SK-N-SH (cell line): ENCODE results near the gene SLC13A2. TPM values are rescaled to one million over a fixed set of nuclear protein-coding genes. Genes with fewer than 3 reads are reported as not detected.

ENCODE experiments used
- CTCF ChIA-PET: fragments of 300-600, 350-600 bp; formaldehyde crosslinking; extraction: SDS; loops from one replicate; lab custom pipeline; 2021; lab: Yijun Ruan, JAX
- POLR2A ChIA-PET: fragments of 350-600 bp; sonication (Branson Sonifier 250); formaldehyde crosslinking; extraction: SDS; loops from one replicate; lab custom pipeline; 2020; ENCODE audit warnings: antibody characterized with exemption, inconsistent platforms; lab: Yijun Ruan, JAX
- DNase-seq: peaks from one replicate; pipeline ENCODE4 v3.0.0; 2012
- H2AFZ ChIP-seq: fragments of 200-600 bp; sonication (generic); 2 replicates; pipeline ENCODE4 v1.8.1; 2016; ENCODE audit warnings: antibody characterized with exemption, mild to moderate bottlenecking, low read depth
- H3F3A ChIP-seq: fragments of 200-600 bp; sonication (generic); replicated peaks from 2 replicates; pipeline ENCODE3; 2016; ENCODE audit warnings: antibody characterized with exemption, mild to moderate bottlenecking; ENCODE audit not compliant: insufficient read depth
- H3K27ac ChIP-seq, 2 experiments: fragments of 200-500 bp in 1 of 2; fragments of 200-600 bp in 1 of 2; sonication (Bioruptor generic) in 1 of 2; sonication (generic), shearing (Covaris generic) in 1 of 2; 2 replicates each; pipeline versions ENCODE4 v1.5.1 to v1.6.1; 2014 to 2016; ENCODE audit warnings: low read depth in 2 of 2, inconsistent platforms in 1 of 2, low read length in 1 of 2, mild to moderate bottlenecking in 1 of 2, mixed read lengths in 1 of 2
- H3K27me3 ChIP-seq: fragments of 200-600 bp; sonication (generic), shearing (Covaris generic); 2 replicates; pipeline ENCODE4 v1.6.1; 2016; ENCODE audit warnings: mixed run types; ENCODE audit not compliant: insufficient read depth
- H3K36me3 ChIP-seq, 2 experiments: fragments of 200-500 bp in 1 of 2; fragments of 200-600 bp in 1 of 2; sonication (Bioruptor generic) in 1 of 2; sonication (generic) in 1 of 2; replicated peaks in 1 of 2; 2 replicates each; pipeline versions ENCODE3 to v1.5.1; 2014 to 2016; ENCODE audit warnings: low read length in 1 of 2, mild to moderate bottlenecking in 1 of 2; ENCODE audit not compliant: insufficient read depth in 2 of 2, control insufficient read depth in 1 of 2
- H3K4me1 ChIP-seq, 2 experiments: fragments of 200-500 bp in 1 of 2; fragments of 200-600 bp in 1 of 2; sonication (Bioruptor generic) in 1 of 2; sonication (generic), shearing (Covaris generic) in 1 of 2; 2 replicates each; pipeline versions ENCODE4 v1.5.1 to v1.6.1; 2014 to 2016; ENCODE audit warnings: low read depth in 1 of 2, low read length in 1 of 2, mixed run types in 1 of 2; ENCODE audit not compliant: insufficient read depth in 2 of 2, control insufficient read depth in 1 of 2
- H3K4me2 ChIP-seq: fragments of 200-600 bp; sonication (generic), shearing (Covaris generic); 2 replicates; pipeline ENCODE4 v1.6.1; 2017; ENCODE audit warnings: mixed run types
- H3K4me3 ChIP-seq, 2 experiments: fragments of 200-500 bp in 1 of 2; fragments of 200-600 bp in 1 of 2; sonication (Bioruptor generic) in 1 of 2; sonication (generic), shearing (Covaris generic) in 1 of 2; 2 replicates each; pipeline versions ENCODE4 v1.5.1 to v1.8.1; 2014 to 2016; ENCODE audit warnings: low read depth in 2 of 2, inconsistent platforms in 1 of 2, low read length in 1 of 2, mild to moderate bottlenecking in 1 of 2, mixed read lengths in 1 of 2, moderate library complexity in 1 of 2
- H3K79me2 ChIP-seq: fragments of 200-600 bp; sonication (generic); 2 replicates; pipeline ENCODE4 v1.8.1; 2017; ENCODE audit warnings: mild to moderate bottlenecking; ENCODE audit not compliant: insufficient read depth
- H3K9ac ChIP-seq: fragments of 200-600 bp; sonication (generic); 2 replicates; pipeline ENCODE4 v1.6.1; 2017; ENCODE audit warnings: mixed run types
- H3K9me2 ChIP-seq: fragments of 200-600 bp; sonication (generic); 2 replicates; pipeline ENCODE4 v1.6.1; 2017; ENCODE audit warnings: mixed run types
- H3K9me3 ChIP-seq: fragments of 200-600 bp; sonication (generic); 2 replicates; pipeline ENCODE4 v1.6.1; 2017; ENCODE audit warnings: mixed run types, mild to moderate bottlenecking, moderate library complexity
- H4K20me1 ChIP-seq: fragments of 200-600 bp; sonication (generic); 2 replicates; pipeline ENCODE4 v1.6.1; 2017; ENCODE audit warnings: mild to moderate bottlenecking, mixed run types; ENCODE audit not compliant: insufficient read depth
- CHD2 ChIP-seq: fragments of 150-350 bp; IDR thresholded peaks from 2 replicates; pipeline ENCODE4 v1.6.1; 2018; ENCODE audit warnings: low read length; ENCODE audit not compliant: partially characterized antibody
- EP300 ChIP-seq, 2 experiments: IDR thresholded peaks; 2 replicates each; pipeline versions ENCODE4 v1.4.0 to v1.6.1; 2012; ENCODE audit warnings: borderline replicate concordance in 1 of 2, low read depth in 1 of 2, low read length in 1 of 2
- FOSL2 ChIP-seq: IDR thresholded peaks from 2 replicates; pipeline ENCODE4 v1.4.0; 2012; ENCODE audit warnings: low read depth, mild to moderate bottlenecking, moderate library complexity, borderline replicate concordance
- FOXJ3 ChIP-seq: sonication (generic); formaldehyde crosslinking; IDR thresholded peaks from 2 replicates; pipeline ENCODE4 v1.5.1; 2020; ENCODE audit warnings: mild to moderate bottlenecking, missing genetic modification reagents
- FOXM1 ChIP-seq: IDR thresholded peaks from 2 replicates; pipeline ENCODE4 v1.4.0; 2012; ENCODE audit warnings: low read depth, mild to moderate bottlenecking
- GATA2 ChIP-seq: sonication (generic); formaldehyde crosslinking; IDR thresholded peaks from 2 replicates; pipeline ENCODE4 v1.5.0; 2020; ENCODE audit warnings: mild to moderate bottlenecking, missing genetic modification reagents
- JUND ChIP-seq: IDR thresholded peaks from 2 replicates; pipeline ENCODE4 v1.4.0; 2012
- RAD21 ChIP-seq: IDR thresholded peaks from 2 replicates; pipeline ENCODE4 v1.6.1; 2012; ENCODE audit warnings: mild to moderate bottlenecking, low read length
- RCOR1 ChIP-seq: fragments of 150-350 bp; IDR thresholded peaks from 2 replicates; pipeline ENCODE4 v1.6.1; 2017; ENCODE audit warnings: antibody characterized with exemption, low read length
- RXRA ChIP-seq: IDR thresholded peaks from 2 replicates; pipeline ENCODE4 v1.4.0; 2012; ENCODE audit warnings: low read depth, mild to moderate bottlenecking, borderline replicate concordance
- SMC3 ChIP-seq: IDR thresholded peaks from 2 replicates; pipeline ENCODE4 v1.6.1; 2012; ENCODE audit warnings: low read depth, low read length, improper control_type of control experiment
- TCF12 ChIP-seq: IDR thresholded peaks from 2 replicates; pipeline ENCODE4 v1.4.0; 2012
- USF1 ChIP-seq: IDR thresholded peaks from 2 replicates; pipeline ENCODE4 v1.4.0; 2012; ENCODE audit warnings: low read depth, borderline replicate concordance
- YY1 ChIP-seq: IDR thresholded peaks from 2 replicates; pipeline ENCODE4 v1.4.0; 2012; ENCODE audit warnings: low read depth, mild to moderate bottlenecking
- WGBS: methylation state at CpG from one replicate; pipeline ENCODE4 v1.1.6; 2017; ENCODE audit warnings: low lambda C conversion rate; 5-methylcytosine and 5-hydroxymethylcytosine counted together
- polyA plus RNA-seq, 3 experiments: library from polyadenylated mRNA; depleted of rRNA; stranded (reverse); fragments of >200 nt; gene quantifications; 2 replicates each; pipeline ENCODE4 v1.2.3, GENCODE V29; 2012
- TF ChIP-seq, protein P1 (sequence below): fragments of 200-600 bp; sonication (generic); IDR thresholded peaks from 2 replicates; pipeline ENCODE4 v1.6.1; 2017; ENCODE audit warnings: antibody characterized with exemption, mild to moderate bottlenecking, moderate library complexity
- TF ChIP-seq, protein P2 (sequence below): IDR thresholded peaks from 2 replicates; pipeline ENCODE4 v1.4.0; 2012; ENCODE audit warnings: low read depth
- TF ChIP-seq, protein P3 (sequence below): fragments of 150-350 bp; IDR thresholded peaks from 2 replicates; pipeline ENCODE4 v1.6.1; 2017; ENCODE audit warnings: antibody characterized with exemption, low read length, low read depth, borderline replicate concordance
- TF ChIP-seq, protein P4 (sequence below): IDR thresholded peaks from 2 replicates; pipeline ENCODE4 v1.6.1; 2012; ENCODE audit warnings: mild to moderate bottlenecking, low read depth, low read length, moderate library complexity

Gene SLC13A2
- polyA plus RNA-seq, 1 of the 3 experiments (the other 2 are of a cell fraction) = not detected

DNA sequence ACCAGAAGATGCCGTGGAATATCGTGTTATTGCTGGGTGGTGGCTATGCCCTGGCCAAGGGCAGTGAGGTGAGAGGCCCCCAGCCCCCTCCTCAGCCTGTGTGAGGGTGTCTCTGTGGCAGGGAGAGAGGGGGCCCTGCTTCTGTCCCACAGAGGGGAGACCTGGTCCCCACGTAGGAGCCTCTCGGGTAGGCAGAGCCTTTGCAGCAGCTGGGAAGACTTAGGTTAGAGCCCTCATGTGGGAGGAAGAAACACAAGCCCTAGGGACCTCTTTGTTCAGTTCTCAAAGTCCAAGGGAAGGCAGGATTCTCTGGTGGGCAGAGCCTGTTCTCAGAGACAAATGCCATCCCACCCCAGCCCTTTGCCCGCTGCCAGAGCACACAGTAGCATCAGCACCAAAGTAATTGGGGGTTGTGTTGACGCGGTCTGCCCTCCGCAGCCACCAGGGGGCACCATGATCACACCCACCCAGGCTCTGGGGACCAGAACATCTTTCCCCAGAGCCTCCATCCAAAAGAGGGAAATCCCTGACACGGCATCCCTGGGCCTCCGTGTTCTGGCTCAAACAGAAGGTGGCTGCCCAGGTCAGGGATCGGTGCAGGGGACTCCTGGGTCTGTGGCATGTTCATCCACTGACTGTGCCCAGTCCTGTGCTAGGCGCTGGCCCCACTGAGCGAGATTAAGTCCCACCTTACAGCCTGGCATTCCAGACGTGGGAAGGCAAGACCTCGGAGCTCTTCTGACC lies 21.2 kb downstream of the SLC13A2 start:
- Histone ChIP-seq H3K4me3 (no peak overlapping the region), H3K27me3 (0 out of 2 replicates have a peak, but pooled peaks cover 7% of the 10 kb centered on the region), H3F3A (no peaks in the 10 kb centered on the region), H2AFZ (no peak overlapping the region), H3K9me2 (no peaks in the 10 kb centered on the region), H3K4me2 (no peak overlapping the region), H3K36me3 (no peaks in the 10 kb centered on the region), H3K9me3 (no peaks in the 10 kb centered on the region), H3K4me1 (peaks cover 0 to 2% of the 10 kb centered on the region in 2 experiments; a peak in 1 of 4 replicates), H3K27ac (no peak overlapping the region), H3K9ac (no peak overlapping the region), H4K20me1 (no peaks in the 10 kb centered on the region), H3K79me2 (no peaks in the 10 kb centered on the region)
- peak; percentile 93 for DNase-seq
- 52% methylated on average over 13 of the region's 15 CpGs for WGBS
- ChIA-PET POLR2A (interaction anchor here (0.6 kb wide), 1 partner anchor 115 kb away, joined by 3 read pairs; no protein-coding TSS in a partner anchor), CTCF (interaction anchor here (0.6 to 9.1 kb wide), 30 partner anchors 9 to 225 kb away, joined by 3 to 117 read pairs (median 4); partner anchors contain the start of genes BLTP2, FOXN1, PIGS and RPL23A)
- TF ChIP-seq SMC3 (peak; percentile 91), FOSL2 (no peak), RAD21 (peak; percentile 93), USF1 (no peak), CHD2 (peak; percentile 23), FOXJ3 (CRISPR knock-in tag) (0 out of 2 replicates have a peak, but pooled peaks have one; percentile 43), EP300 (IDR thresholded peaks at IDR 0.05; ENCODE audit: borderline replicate concordance in 1 of 2, low read depth in 1 of 2, low read length in 1 of 2) (no peak), TCF12 (no peak), RXRA (no peak)
- TF ChIP-seq, protein P1, sequence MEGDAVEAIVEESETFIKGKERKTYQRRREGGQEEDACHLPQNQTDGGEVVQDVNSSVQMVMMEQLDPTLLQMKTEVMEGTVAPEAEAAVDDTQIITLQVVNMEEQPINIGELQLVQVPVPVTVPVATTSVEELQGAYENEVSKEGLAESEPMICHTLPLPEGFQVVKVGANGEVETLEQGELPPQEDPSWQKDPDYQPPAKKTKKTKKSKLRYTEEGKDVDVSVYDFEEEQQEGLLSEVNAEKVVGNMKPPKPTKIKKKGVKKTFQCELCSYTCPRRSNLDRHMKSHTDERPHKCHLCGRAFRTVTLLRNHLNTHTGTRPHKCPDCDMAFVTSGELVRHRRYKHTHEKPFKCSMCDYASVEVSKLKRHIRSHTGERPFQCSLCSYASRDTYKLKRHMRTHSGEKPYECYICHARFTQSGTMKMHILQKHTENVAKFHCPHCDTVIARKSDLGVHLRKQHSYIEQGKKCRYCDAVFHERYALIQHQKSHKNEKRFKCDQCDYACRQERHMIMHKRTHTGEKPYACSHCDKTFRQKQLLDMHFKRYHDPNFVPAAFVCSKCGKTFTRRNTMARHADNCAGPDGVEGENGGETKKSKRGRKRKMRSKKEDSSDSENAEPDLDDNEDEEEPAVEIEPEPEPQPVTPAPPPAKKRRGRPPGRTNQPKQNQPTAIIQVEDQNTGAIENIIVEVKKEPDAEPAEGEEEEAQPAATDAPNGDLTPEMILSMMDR = peak; percentile 86

DNA sequence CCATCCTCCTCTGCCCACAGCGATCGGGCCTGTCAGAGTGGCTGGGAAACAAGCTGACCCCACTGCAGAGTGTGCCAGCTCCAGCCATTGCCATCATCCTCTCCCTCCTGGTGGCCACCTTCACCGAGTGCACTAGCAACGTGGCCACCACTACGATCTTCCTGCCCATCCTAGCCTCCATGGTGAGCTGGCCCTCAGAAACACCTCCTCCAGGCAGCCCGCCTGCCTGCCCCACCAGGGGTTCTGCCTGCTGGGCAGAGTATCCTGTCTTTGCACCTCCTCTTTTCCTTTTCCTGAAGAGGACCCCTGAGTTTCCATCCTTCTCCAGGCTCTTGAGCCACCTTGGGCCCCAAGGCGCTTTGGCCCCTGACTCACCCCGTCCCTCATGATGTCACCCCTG lies 22.2 kb downstream of the SLC13A2 start:
- no peaks in the 10 kb centered on the region for H3K79me2 ChIP-seq
- POLR2A ChIA-PET = interaction anchor here (0.6 kb wide), 1 partner anchor 114 kb away, joined by 3 read pairs; no protein-coding TSS in a partner anchor
- no peaks in the 10 kb centered on the region for H3F3A ChIP-seq
- H4K20me1 ChIP-seq = no peaks in the 10 kb centered on the region
- H3K36me3 ChIP-seq = no peaks in the 10 kb centered on the region
- no peak overlapping the region for H3K4me3 ChIP-seq
- no peak overlapping the region for H3K27ac ChIP-seq
- H3K4me1 ChIP-seq = peaks cover 0 to 4% of the 10 kb centered on the region in 2 experiments; a peak in 1 of 4 replicates
- H3K27me3 ChIP-seq = 0 out of 2 replicates have a peak, but pooled peaks cover 7% of the 10 kb centered on the region
- no peak for DNase-seq
- H2AFZ ChIP-seq = no peak overlapping the region
- no peaks in the 10 kb centered on the region for H3K9me3 ChIP-seq
- H3K9ac ChIP-seq = no peak overlapping the region
- H3K9me2 ChIP-seq = no peaks in the 10 kb centered on the region
- H3K4me2 ChIP-seq = no peak overlapping the region
- WGBS = 73% methylated on average over 8 of the region's 8 CpGs
- CTCF ChIA-PET = interaction anchor here (0.6 to 9.1 kb wide), 21 partner anchors 10 to 151 kb away, joined by 3 to 117 read pairs (median 4); partner anchors contain the start of genes BLTP2, FOXN1 and PIGS
- TF ChIP-seq JUND (no peak), GATA2 (CRISPR knock-in tag) (no peak), FOSL2 (no peak), FOXM1 (no peak), EP300 (IDR thresholded peaks at IDR 0.05; ENCODE audit: borderline replicate concordance in 1 of 2, low read depth in 1 of 2, low read length in 1 of 2) (no peak), CHD2 (no peak), RCOR1 (no peak), YY1 (no peak)
- TF ChIP-seq, protein P2, sequence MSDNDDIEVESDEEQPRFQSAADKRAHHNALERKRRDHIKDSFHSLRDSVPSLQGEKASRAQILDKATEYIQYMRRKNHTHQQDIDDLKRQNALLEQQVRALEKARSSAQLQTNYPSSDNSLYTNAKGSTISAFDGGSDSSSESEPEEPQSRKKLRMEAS = no peak
- TF ChIP-seq, protein P3, sequence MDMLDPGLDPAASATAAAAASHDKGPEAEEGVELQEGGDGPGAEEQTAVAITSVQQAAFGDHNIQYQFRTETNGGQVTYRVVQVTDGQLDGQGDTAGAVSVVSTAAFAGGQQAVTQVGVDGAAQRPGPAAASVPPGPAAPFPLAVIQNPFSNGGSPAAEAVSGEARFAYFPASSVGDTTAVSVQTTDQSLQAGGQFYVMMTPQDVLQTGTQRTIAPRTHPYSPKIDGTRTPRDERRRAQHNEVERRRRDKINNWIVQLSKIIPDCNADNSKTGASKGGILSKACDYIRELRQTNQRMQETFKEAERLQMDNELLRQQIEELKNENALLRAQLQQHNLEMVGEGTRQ = no peak
- TF ChIP-seq, protein P4, sequence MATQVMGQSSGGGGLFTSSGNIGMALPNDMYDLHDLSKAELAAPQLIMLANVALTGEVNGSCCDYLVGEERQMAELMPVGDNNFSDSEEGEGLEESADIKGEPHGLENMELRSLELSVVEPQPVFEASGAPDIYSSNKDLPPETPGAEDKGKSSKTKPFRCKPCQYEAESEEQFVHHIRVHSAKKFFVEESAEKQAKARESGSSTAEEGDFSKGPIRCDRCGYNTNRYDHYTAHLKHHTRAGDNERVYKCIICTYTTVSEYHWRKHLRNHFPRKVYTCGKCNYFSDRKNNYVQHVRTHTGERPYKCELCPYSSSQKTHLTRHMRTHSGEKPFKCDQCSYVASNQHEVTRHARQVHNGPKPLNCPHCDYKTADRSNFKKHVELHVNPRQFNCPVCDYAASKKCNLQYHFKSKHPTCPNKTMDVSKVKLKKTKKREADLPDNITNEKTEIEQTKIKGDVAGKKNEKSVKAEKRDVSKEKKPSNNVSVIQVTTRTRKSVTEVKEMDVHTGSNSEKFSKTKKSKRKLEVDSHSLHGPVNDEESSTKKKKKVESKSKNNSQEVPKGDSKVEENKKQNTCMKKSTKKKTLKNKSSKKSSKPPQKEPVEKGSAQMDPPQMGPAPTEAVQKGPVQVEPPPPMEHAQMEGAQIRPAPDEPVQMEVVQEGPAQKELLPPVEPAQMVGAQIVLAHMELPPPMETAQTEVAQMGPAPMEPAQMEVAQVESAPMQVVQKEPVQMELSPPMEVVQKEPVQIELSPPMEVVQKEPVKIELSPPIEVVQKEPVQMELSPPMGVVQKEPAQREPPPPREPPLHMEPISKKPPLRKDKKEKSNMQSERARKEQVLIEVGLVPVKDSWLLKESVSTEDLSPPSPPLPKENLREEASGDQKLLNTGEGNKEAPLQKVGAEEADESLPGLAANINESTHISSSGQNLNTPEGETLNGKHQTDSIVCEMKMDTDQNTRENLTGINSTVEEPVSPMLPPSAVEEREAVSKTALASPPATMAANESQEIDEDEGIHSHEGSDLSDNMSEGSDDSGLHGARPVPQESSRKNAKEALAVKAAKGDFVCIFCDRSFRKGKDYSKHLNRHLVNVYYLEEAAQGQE = no peak
